ENCODE results near the gene SDCCAG8. TPM values are rescaled to one million over a fixed set of nuclear protein-coding genes. Genes with fewer than 3 reads are reported as not detected.

Gene SDCCAG8
- polyA plus RNA-seq, 2 of the 4 experiments (the other 2 are of a cell fraction) = 48.8 to 64.8 TPM

- ChIA-PET CTCF (no interaction called here), POLR2A (no interaction called here)
- Histone ChIP-seq H3K4me3 (no peak overlapping the region), H3K27ac (no peak overlapping the region), H3K4me2 (no peak overlapping the region), H3K9me3 (no peaks in the 10 kb centered on the region), H3K4me1 (no peaks in the 10 kb centered on the region)
- TF ChIP-seq HOXB5 (CRISPR knock-in tag; IDR thresholded peaks at IDR 0.05) (no peak), ZSCAN20 (CRISPR knock-in tag; IDR thresholded peaks at IDR 0.05) (no peak), EHMT2 (IDR thresholded peaks at IDR 0.05; ENCODE audit: low read depth) (no peak), NFE2L2 (conservative IDR thresholded peaks at IDR 0.05; ENCODE audit: low read length) (no peak), HOXB13 (CRISPR knock-in tag; IDR thresholded peaks at IDR 0.05; ENCODE audit: low read depth) (no peak), RFX5 (IDR thresholded peaks at IDR 0.05) (no peak), EHF (CRISPR knock-in tag; IDR thresholded peaks at IDR 0.05) (no peak), CBX2 (IDR thresholded peaks at IDR 0.05; ENCODE audit: borderline replicate concordance, low read depth) (no peak), JUN (IDR thresholded peaks at IDR 0.05) (no peak), ZC3H11A (IDR thresholded peaks at IDR 0.05) (no peak), TFCP2L1 (CRISPR knock-in tag; IDR thresholded peaks at IDR 0.05) (no peak)
- DNase-seq (ENCODE audit: low read depth in 1 of 2, low spot score in 1 of 2) (no peak), ATAC-seq (no peak), FAIRE-seq (no peak)
- WGBS (ENCODE audit: missing lambda C conversion rate) = 93% methylated on average over 6 of the region's 6 CpGs
Observed at GRCh38 chr1:243449373-243449772, 193.5 kb downstream of the SDCCAG8 start.

- FAIRE-seq (no peak), DNase-seq (ENCODE audit: low read depth in 1 of 2, low spot score in 1 of 2) (no peak), ATAC-seq (no peak)
- Histone ChIP-seq H3K27ac (no peak overlapping the region), H3K4me2 (no peak overlapping the region), H3K9me3 (no peaks in the 10 kb centered on the region), H3K4me1 (no peaks in the 10 kb centered on the region), H3K4me3 (no peak overlapping the region)
- TF ChIP-seq JUNB (IDR thresholded peaks at IDR 0.05) (no peak), JUN (IDR thresholded peaks at IDR 0.05) (no peak), CHD2 (IDR thresholded peaks at IDR 0.05; ENCODE audit: low read length, partially characterized antibody) (no peak), MYC (IDR thresholded peaks at IDR 0.05; ENCODE audit: borderline replicate concordance, low read length) (no peak), MAX (IDR thresholded peaks at IDR 0.05) (no peak), BHLHE40 (IDR thresholded peaks at IDR 0.05; ENCODE audit: low read depth, low read length) (no peak), HOXB5 (CRISPR knock-in tag; IDR thresholded peaks at IDR 0.05) (no peak)
- ChIA-PET CTCF (no interaction called here), POLR2A (interaction anchor here (0.6 kb wide), 1 partner anchor 318 kb away, joined by 5 read pairs; no protein-coding TSS in a partner anchor)
- WGBS (ENCODE audit: missing lambda C conversion rate) = 88% methylated on average over 2 of the region's 2 CpGs
Observed at GRCh38 chr1:243452092-243452491, 196.3 kb downstream of the SDCCAG8 start.

- ChIA-PET POLR2A (no interaction called here), CTCF (no interaction called here)
- no peak for TF ChIP-seq RAD21 (conservative IDR thresholded peaks at IDR 0.05 in 1 of 2, IDR thresholded peaks at IDR 0.05 in 1 of 2)
- TF ChIP-seq HEYL (CRISPR knock-in tag; IDR thresholded peaks at IDR 0.05) = no peak
- TF ChIP-seq NFE2L2 (conservative IDR thresholded peaks at IDR 0.05; ENCODE audit: low read length) = no peak
- no peak for TF ChIP-seq ELK1 (IDR thresholded peaks at IDR 0.05; ENCODE audit: low read depth, low read length)
- no peak for TF ChIP-seq CHD2 (IDR thresholded peaks at IDR 0.05; ENCODE audit: low read length, partially characterized antibody)
- TF ChIP-seq CHD4 (IDR thresholded peaks at IDR 0.05; ENCODE audit: borderline replicate concordance) = no peak
- no peak for TF ChIP-seq JUN (IDR thresholded peaks at IDR 0.05)
- TF ChIP-seq CBX2 (IDR thresholded peaks at IDR 0.05; ENCODE audit: borderline replicate concordance, low read depth) = no peak
- FAIRE-seq (no peak), DNase-seq (ENCODE audit: low read depth in 1 of 2, low spot score in 1 of 2) (no peak), ATAC-seq (no peak)
- Histone ChIP-seq H3K4me3 (no peak overlapping the region), H3K9me3 (no peaks in the 10 kb centered on the region), H3K4me1 (no peaks in the 10 kb centered on the region), H3K4me2 (no peak overlapping the region), H3K27ac (no peak overlapping the region)
- WGBS (ENCODE audit: missing lambda C conversion rate) = 91% methylated on average over 17 of the region's 17 CpGs
Observed at GRCh38 chr1:243454328-243454997, 198.6 kb downstream of the SDCCAG8 start.

All from A549 (cell line).